Measurements from ENCODE around the gene SIM1. TPM values are rescaled to one million over a fixed set of nuclear protein-coding genes. Genes with fewer than 3 reads are reported as not detected.
"Not testable (repeated sequence)": the region's sequence is repeated elsewhere in the genome, so short reads cannot be mapped to it uniquely, and the experiment has no call there.

The SIM1 gene
- total RNA-seq, 1 donor from 2014 or later: not detected

GRCh38 chr6:100372326-100373091 lies 92.2 kb downstream of the SIM1 start:
- H3K36me3 Mint-ChIP-seq (ENCODE audit: low read depth): no peaks in the 10 kb centered on the region
- DNase-seq (ENCODE audit: low spot score): no peak
- peaks cover 3% of the 10 kb centered on the region for H3K4me1 Mint-ChIP-seq (ENCODE audit: low read depth)
- no peaks in the 10 kb centered on the region for H3K9me3 Mint-ChIP-seq
- H3K4me3 Mint-ChIP-seq (ENCODE audit: low read depth): no peak overlapping the region
- intact Hi-C loops (cut with micrococcal nuclease): no loop called here
- H3K27me3 Mint-ChIP-seq (ENCODE audit: low read depth): peaks cover 16% of the 10 kb centered on the region
- H3K27ac Mint-ChIP-seq: no peak overlapping the region

- Mint-ChIP-seq H3K27me3 (ENCODE audit: low read depth) (peaks cover 13% of the 10 kb centered on the region), H3K9me3 (no peaks in the 10 kb centered on the region), H3K27ac (no peak overlapping the region), H3K36me3 (ENCODE audit: low read depth) (no peaks in the 10 kb centered on the region), H3K4me1 (ENCODE audit: low read depth) (peaks cover 3% of the 10 kb centered on the region), H3K4me3 (ENCODE audit: low read depth) (no peak overlapping the region)
- no peak for DNase-seq (ENCODE audit: low spot score)
- intact Hi-C loops (cut with micrococcal nuclease): no loop called here
Observed at GRCh38 chr6:100371591-100371990, 93.1 kb downstream of the SIM1 start.

GRCh38 chr6:100370265-100370664 lies 94.5 kb downstream of the SIM1 start:
- Mint-ChIP-seq H3K36me3 (ENCODE audit: low read depth) (no peaks in the 10 kb centered on the region), H3K27me3 (ENCODE audit: low read depth) (peaks cover 12% of the 10 kb centered on the region)
- intact Hi-C loops (cut with micrococcal nuclease): no loop called here

GRCh38 chr6:100366419-100366818 lies 98.3 kb downstream of the SIM1 start:
- Mint-ChIP-seq H3K4me1 (ENCODE audit: low read depth) (no peaks in the 10 kb centered on the region), H3K27ac (no peak overlapping the region), H3K27me3 (ENCODE audit: low read depth) (peaks cover 6% of the 10 kb centered on the region), H3K9me3 (no peaks in the 10 kb centered on the region), H3K4me3 (ENCODE audit: low read depth) (no peak overlapping the region), H3K36me3 (ENCODE audit: low read depth) (no peaks in the 10 kb centered on the region)
- intact Hi-C loops (cut with micrococcal nuclease): no loop called here
- DNase-seq (ENCODE audit: low spot score): no peak

More at GRCh38 chr6:100370265-100370664, 94.5 kb downstream of the SIM1 start:
- no peak for DNase-seq (ENCODE audit: low spot score)
- Mint-ChIP-seq H3K4me3 (ENCODE audit: low read depth) (no peak overlapping the region), H3K4me1 (ENCODE audit: low read depth) (no peaks in the 10 kb centered on the region), H3K27ac (no peak overlapping the region), H3K9me3 (no peaks in the 10 kb centered on the region)

DNA sequence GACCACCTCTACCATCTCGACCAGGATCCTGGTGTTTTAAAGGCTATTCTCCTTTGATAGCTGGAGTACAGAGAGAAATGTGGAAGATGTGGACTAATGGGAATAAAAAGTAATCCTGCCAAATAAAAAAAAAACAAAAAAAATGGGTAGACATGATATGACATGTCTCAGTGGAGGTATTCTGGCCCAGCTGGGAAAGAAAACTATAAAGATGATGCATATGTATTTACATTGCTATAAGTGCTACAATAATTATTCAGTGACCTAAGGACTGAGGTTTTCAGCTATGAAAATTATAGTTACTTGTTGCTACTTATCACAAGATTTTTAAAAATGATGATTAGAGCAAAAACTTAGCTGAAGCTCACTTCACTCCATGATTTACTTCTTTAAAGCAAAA lies 101.1 kb downstream of the SIM1 start:
- Mint-ChIP-seq H3K4me3 (ENCODE audit: low read depth) (no peak overlapping the region), H3K36me3 (ENCODE audit: low read depth) (no peaks in the 10 kb centered on the region), H3K4me1 (ENCODE audit: low read depth) (no peaks in the 10 kb centered on the region), H3K9me3 (no peaks in the 10 kb centered on the region), H3K27ac (no peak overlapping the region), H3K27me3 (ENCODE audit: low read depth) (peaks cover 9% of the 10 kb centered on the region)
- intact Hi-C loops (cut with micrococcal nuclease): no loop called here
- no peak for DNase-seq (ENCODE audit: low spot score)

DNA sequence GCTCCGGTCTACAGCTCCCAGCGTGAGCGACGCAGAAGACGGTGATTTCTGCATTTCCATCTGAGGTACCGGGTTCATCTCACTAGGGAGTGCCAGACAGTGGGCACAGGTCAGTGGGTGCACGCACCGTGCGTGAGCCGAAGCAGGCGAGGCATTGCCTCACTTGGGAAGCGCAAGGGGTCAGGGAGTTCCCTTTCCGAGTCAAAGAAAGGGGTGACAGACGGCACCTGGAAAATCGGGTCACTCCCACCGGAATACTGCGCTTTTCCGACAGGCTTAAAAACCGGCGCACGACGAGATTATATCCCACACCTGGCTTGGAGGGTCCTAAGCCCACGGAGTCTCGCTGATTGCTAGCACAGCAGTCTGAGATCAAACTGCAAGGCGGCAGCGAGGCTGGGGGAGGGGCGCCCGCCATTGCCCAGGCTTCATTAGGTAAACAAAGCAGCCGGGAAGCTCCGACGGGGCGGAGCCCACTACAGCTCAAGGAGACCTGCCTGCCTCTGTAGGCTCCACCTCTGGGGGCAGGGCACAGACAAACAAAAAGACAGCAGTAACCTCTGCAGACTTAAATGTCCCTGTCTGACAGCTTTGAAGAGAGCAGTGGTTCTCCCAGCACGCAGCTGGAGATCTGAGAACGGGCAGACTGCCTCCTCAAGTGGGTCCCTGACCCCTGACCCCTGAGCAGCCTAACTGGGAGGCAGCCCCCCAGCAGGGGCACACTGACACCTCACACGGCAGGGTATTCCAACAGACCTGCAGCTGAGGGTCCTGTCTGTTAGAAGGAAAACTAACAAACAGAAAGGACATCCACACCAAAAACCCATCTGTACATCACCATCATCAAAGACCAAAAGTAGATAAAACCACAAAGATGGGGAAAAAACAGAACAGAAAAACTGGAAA lies 109.7 kb downstream of the SIM1 start:
- H3K36me3 Mint-ChIP-seq (ENCODE audit: low read depth); DNase-seq (ENCODE audit: low spot score); intact Hi-C loops (cut with micrococcal nuclease); H3K4me3 Mint-ChIP-seq (ENCODE audit: low read depth); H3K27me3 Mint-ChIP-seq (ENCODE audit: low read depth); H3K27ac Mint-ChIP-seq; H3K9me3 Mint-ChIP-seq; H3K4me1 Mint-ChIP-seq (ENCODE audit: low read depth): not testable (repeated sequence)

DNA sequence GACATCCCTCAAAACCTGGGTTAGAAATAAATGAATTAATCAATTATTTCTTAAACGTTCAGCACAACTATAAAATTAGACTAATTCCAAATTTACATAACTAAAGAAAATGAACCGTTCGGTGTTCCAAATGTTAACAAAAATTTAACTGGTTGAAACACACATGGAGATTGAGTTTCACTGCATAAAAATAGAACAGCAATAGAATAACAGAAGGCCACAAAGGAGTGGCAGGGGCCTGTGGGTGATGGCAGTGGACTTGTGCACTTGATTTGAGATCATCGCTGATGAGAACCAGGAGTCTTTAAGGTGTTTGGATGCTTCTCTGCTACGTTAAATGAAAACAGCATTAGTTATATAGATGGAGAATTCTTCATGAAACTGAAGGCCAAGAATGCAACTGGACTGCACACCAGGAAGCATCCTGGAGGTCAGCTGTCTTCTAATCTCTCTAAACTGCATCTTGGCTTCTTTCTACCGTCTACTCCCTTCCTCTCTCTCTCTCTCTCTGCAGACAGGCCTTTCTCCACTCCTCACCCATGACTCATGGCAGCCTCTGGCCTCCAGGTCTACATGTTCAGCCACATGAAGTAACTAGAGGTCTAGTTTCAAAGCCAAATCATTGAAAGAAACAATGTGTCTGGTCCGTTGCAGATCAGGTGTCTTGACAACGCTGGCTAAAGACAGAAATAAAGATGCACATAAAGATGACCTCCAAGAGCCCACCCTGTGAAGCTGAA lies 111.3 kb downstream of the SIM1 start:
- H3K27ac Mint-ChIP-seq: no peak overlapping the region
- no peaks in the 10 kb centered on the region for H3K36me3 Mint-ChIP-seq (ENCODE audit: low read depth)
- no peak overlapping the region for H3K4me3 Mint-ChIP-seq (ENCODE audit: low read depth)
- no peak for DNase-seq (ENCODE audit: low spot score)
- H3K9me3 Mint-ChIP-seq: no peaks in the 10 kb centered on the region
- H3K4me1 Mint-ChIP-seq (ENCODE audit: low read depth): peaks cover 3% of the 10 kb centered on the region
- peaks cover 2% of the 10 kb centered on the region for H3K27me3 Mint-ChIP-seq (ENCODE audit: low read depth)
- intact Hi-C loops (cut with micrococcal nuclease): no loop called here

DNA sequence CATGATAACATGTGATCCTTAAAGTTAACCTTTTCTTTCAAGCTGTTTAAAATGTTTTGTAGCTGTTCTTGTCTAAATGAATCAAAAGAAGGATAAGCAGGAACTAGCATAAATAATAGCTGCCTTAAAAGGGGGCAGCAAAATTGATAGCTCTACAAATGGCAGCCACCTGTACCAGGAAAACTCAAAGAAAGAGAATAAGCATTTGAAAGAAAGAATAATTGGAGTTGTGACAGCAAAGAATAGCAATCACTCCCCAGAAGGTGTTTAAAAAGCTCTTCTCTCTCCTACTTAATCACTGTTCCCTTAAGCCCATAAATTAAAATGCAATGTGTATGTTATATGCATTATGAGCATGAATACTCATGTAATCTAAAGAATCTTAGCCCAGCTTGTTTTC lies 114.6 kb downstream of the SIM1 start:
- Mint-ChIP-seq H3K4me1 (ENCODE audit: low read depth) (peaks cover 14% of the 10 kb centered on the region), H3K36me3 (ENCODE audit: low read depth) (no peaks in the 10 kb centered on the region), H3K4me3 (ENCODE audit: low read depth) (no peak overlapping the region), H3K9me3 (no peaks in the 10 kb centered on the region), H3K27me3 (ENCODE audit: low read depth) (no peaks in the 10 kb centered on the region), H3K27ac (no peak overlapping the region)
- DNase-seq (ENCODE audit: low spot score): no peak
- intact Hi-C loops (cut with micrococcal nuclease): no loop called here

DNA sequence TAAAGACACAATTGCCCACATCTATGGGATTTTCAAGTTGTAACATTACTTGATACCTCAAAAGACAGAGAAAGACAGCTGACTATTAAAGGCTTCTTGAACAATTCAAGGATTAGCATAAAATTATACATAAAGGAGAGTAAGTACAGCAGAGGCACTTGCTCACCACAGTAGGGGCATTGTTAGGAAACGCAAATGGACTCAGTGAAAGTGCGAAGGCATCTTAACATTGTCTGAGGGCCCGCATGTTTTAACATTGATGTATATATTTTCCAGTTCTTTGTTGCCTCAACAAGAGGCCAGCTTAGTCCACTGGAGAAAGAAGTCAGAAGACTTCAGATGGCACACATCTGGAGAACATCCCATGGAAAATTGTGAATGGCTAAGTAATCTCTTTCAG lies 115.4 kb downstream of the SIM1 start:
- Mint-ChIP-seq H3K36me3 (ENCODE audit: low read depth) (no peaks in the 10 kb centered on the region), H3K27me3 (ENCODE audit: low read depth) (no peaks in the 10 kb centered on the region), H3K4me1 (ENCODE audit: low read depth) (peaks cover 14% of the 10 kb centered on the region), H3K4me3 (ENCODE audit: low read depth) (no peak overlapping the region), H3K9me3 (no peaks in the 10 kb centered on the region), H3K27ac (no peak overlapping the region)
- intact Hi-C loops (cut with micrococcal nuclease): loop anchor here (5.0 to 10.0 kb wide), 2 partner anchors 125 to 227 kb away; no protein-coding TSS in a partner anchor
- no peak for DNase-seq (ENCODE audit: low spot score)

- H3K4me3 Mint-ChIP-seq (ENCODE audit: low read depth): no peak overlapping the region
- H3K4me1 Mint-ChIP-seq (ENCODE audit: low read depth): peaks cover 17% of the 10 kb centered on the region
- peaks cover 5% of the 10 kb centered on the region for H3K27me3 Mint-ChIP-seq (ENCODE audit: low read depth)
- H3K27ac Mint-ChIP-seq: no peak overlapping the region
- no peaks in the 10 kb centered on the region for H3K9me3 Mint-ChIP-seq
- intact Hi-C loops (cut with micrococcal nuclease): loop anchor here (2.0 to 10.0 kb wide), 3 partner anchors 117 to 226 kb away; no protein-coding TSS in a partner anchor
- no peak for DNase-seq (ENCODE audit: low spot score)
- no peaks in the 10 kb centered on the region for H3K36me3 Mint-ChIP-seq (ENCODE audit: low read depth)
Observed at GRCh38 chr6:100347901-100348550, 116.7 kb downstream of the SIM1 start.

GRCh38 chr6:100346828-100347227 lies 117.9 kb downstream of the SIM1 start:
- no peak for DNase-seq (ENCODE audit: low spot score)
- intact Hi-C loops (cut with micrococcal nuclease): loop anchor here (2.0 to 10.0 kb wide), 3 partner anchors 116 to 225 kb away; no protein-coding TSS in a partner anchor
- Mint-ChIP-seq H3K27me3 (ENCODE audit: low read depth) (peaks cover 5% of the 10 kb centered on the region), H3K36me3 (ENCODE audit: low read depth) (no peaks in the 10 kb centered on the region), H3K4me3 (ENCODE audit: low read depth) (no peak overlapping the region), H3K4me1 (ENCODE audit: low read depth) (peaks cover 17% of the 10 kb centered on the region), H3K27ac (no peak overlapping the region), H3K9me3 (no peaks in the 10 kb centered on the region)

GRCh38 chr6:100346203-100346602 lies 118.5 kb downstream of the SIM1 start:
- Mint-ChIP-seq H3K9me3 (no peaks in the 10 kb centered on the region), H3K4me3 (ENCODE audit: low read depth) (no peak overlapping the region), H3K27ac (no peak overlapping the region), H3K36me3 (ENCODE audit: low read depth) (no peaks in the 10 kb centered on the region), H3K27me3 (ENCODE audit: low read depth) (peaks cover 5% of the 10 kb centered on the region), H3K4me1 (ENCODE audit: low read depth) (peaks cover 17% of the 10 kb centered on the region)
- DNase-seq (ENCODE audit: low spot score): no peak
- intact Hi-C loops (cut with micrococcal nuclease): loop anchor here (2.0 to 10.0 kb wide), 3 partner anchors 115 to 224 kb away; no protein-coding TSS in a partner anchor

Data from activated T-helper 2 cell treated with anti-CD3 and anti-CD28 coated beads, Interferon-gamma antibody, Interleukin-2, Interleukin-4, amounts not matched to agents 10 μg/mL and 5 μg/mL and 100 μg/mL, durations not matched to agents 14 hours and 24 hours and 36 hours (primary cell).